Esophagus squamous epithelium (tissue), 4 donors: ENCODE measurements around the gene COX18.

Experiments
- CTCF ChIP-seq, 6 experiments: fragments of 450-650 bp in 4 of 6; fragments of 200-600 bp in 2 of 6; sonication (generic) in 2 of 6; IDR thresholded peaks; one replicate each; pipeline ENCODE4 v1.5.1; 2016 to 2019; ENCODE audit warnings: antibody characterized with exemption in 6 of 6, mild to moderate bottlenecking in 4 of 6, moderate library complexity in 4 of 6
- POLR2A ChIP-seq, 4 donors: fragments of 450-650 bp; IDR thresholded peaks; one replicate each; pipeline ENCODE4 v1.6.1; 2017; ENCODE audit warnings: antibody characterized with exemption in 4 of 4, mild to moderate bottlenecking in 4 of 4, moderate library complexity in 3 of 4

GRCh38 chr4:73099143-73099542 is 29.6 kb upstream of the COX18 start:
- TF ChIP-seq CTCF (IDR thresholded peaks at IDR 0.05) (no peak), POLR2A (IDR thresholded peaks at IDR 0.05) (no peak)
